Measurements from ENCODE around the gene PCDHB10.

DNA sequence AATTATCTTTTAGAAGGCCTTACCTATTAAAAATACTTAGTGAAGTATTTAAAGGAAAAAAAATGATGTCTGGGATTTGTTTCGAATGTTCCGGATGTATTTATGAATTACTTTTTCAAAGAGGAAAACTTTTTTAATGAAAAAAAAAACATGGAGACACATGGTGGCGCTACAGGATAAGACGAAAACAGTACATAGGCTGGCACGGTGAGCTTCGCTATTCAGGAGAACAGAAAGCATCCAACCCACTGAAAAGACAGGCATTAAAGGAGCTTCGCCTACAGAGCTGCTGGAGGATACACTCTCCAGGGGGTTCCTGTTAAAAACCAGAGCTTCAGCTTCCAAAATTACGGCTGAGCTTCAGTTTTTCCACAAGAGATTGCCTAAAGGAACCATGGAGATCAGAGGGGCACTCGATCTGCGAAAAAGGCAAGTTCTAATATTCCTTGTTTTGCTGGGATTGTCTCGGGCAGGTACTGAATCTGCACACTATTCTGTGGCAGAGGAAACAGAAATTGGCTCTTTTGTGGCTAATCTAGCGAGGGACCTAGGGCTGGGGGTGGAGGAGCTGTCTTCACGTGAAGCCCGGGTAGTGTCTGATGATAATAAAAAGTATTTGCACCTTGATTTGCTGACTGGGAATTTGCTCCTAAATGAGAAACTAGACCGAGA, 31.1 kb downstream of the PCDHB10 start, which contains the start of gene PCDHB14:
- TF ChIP-seq CREB1 (IDR thresholded peaks at IDR 0.05; ENCODE audit: low read depth) (no peak), TCF12 (IDR thresholded peaks at IDR 0.05; ENCODE audit: low read depth) (no peak)

All from Ishikawa (cell line).